OCI-M1 (cell line): ENCODE data around the gene IQGAP1.

Experiments used
- DNase-seq: peaks from one replicate; lab custom pipeline; 2025; lab: John Stamatoyannopoulos, UW

Gene IQGAP1

DNA sequence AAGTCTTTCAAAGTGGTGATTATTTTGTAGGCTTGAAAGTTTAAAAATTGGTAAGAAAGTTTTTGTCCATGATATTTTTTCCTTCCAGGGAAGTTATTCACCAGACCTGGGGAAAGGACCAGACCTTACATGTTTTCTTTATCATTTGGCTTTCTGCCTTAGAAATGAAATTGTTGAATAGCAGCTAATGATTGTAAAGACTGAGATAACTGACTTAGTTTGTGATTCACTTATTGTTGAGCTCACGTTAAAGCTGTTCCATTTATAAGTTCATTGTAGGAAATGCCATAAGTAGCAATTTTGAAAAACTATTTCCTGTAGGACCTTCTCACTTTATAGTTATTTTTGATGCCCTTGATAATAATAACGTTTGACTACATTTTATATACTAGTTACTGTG lies 51.9 kb downstream of the IQGAP1 start:
- DNase-seq = no peak

DNA sequence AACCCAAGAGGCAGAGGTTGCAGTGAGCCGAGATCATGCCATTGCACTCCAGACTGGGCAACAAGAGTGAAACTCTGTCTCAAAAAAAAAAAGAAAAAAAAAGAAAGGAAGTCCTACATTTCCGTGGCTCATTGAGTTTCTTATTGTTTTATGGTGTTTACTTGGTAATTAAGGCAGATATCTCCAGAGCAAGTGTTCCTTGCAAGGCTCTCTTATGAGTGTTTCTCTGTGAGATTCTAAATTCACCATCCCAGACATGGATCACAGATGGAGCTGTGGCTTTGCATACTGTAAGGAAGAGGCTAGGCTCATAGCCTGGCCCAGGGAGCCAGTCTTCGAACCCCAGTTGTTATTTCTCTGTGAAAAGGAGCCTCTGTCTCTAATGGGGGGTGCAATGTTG lies 53.0 kb downstream of the IQGAP1 start:
- DNase-seq = no peak

DNA sequence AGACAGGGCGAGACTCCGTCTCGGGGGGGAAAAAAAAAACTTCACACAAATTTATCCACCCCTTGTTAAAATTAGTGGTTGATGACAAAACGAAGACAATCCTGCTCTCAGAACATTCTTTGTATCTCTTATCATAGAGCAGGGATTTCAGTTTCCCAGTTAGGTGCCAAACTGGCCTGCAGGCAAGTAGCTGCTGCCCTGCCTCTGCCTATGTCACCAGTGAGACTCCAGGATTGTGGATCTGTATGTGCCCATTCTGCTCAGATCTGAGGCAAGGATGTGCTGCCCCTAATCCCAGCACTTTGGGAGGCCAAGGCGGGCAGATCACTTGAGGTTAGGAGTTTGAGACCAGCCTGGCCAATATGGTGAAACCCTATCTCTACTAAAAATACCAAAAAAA lies 54.4 kb downstream of the IQGAP1 start:
- no peak for DNase-seq

DNA sequence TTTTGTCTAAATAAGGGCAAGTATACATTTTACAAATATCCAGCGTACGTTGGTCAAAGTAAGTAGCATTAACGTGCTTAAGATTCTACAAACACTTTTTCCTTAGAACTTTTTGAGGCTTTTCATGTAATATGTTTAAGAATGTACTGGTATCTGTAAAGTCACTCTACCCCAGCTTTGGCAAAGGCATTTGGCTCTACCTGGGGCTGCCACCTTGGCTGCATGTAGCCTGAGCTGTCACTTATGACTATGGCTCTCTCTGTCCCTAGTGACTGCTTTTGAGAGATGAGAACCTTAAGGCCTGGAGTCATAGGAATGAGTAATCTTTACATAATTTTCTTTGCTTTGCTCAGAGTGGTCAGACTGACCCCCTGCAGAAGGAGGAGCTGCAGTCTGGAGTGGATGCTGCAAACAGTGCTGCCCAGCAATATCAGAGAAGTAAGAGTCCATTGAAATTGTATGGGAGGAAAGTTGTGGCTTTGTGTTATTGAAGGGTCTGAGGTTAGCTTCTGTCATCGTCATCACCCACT lies 61.2 kb downstream of the IQGAP1 start:
- DNase-seq = no peak

DNA sequence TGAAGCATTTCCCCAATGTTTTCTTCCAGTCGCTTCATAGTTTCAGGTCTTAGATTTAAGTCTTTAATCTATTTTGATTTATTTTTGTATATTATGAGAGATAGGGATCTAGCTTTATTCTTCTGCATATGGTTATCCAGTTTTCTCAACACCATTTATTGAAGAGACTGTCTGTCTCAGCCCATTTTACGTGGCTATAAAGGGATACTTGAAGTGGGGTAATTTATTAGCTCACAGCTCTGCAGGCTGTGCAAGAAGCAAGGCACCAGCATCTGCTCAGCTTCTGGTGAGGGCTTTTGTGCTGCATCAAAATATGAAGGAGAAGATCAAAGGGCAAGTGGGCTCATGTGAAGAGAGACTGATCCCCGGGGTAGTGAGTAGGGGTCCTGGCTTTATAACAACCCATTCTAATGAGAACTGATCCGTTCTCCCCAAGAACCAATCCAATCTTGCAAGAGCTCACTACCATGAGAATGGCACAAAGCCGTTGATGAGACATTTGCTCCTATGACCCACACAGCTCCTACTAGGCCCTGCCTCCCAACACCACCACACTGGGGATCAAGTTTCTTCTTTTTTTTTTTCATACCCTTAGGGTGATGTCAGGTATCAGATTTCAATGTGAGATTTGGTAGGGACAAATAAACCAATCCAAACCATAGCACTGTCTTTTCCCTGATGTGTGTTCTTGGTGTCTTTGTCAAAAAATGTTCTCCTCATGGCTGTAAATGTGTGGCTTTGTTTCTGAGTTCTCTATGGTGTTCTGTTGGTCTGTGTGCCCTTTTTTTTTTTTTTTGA lies 63.2 kb downstream of the IQGAP1 start:
- DNase-seq = no peak

DNA sequence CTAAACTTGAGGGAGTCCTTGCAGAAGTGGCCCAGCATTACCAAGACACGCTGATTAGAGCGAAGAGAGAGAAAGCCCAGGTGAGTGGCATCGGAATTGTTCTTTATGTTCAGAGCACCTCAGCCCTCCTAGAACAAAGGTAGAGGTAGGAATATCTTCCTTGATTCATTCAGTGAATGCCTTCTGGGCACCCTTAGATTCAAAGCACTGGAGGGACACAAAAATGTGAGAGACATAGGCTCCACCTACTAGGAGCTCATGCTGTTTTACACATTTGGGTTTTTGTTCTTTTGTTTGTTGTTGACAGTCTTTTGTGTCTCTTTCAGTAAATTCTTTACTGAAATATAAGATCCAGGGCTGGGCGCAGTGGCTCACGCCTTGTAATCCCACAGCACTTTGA lies 68.2 kb downstream of the IQGAP1 start:
- DNase-seq = no peak

DNA sequence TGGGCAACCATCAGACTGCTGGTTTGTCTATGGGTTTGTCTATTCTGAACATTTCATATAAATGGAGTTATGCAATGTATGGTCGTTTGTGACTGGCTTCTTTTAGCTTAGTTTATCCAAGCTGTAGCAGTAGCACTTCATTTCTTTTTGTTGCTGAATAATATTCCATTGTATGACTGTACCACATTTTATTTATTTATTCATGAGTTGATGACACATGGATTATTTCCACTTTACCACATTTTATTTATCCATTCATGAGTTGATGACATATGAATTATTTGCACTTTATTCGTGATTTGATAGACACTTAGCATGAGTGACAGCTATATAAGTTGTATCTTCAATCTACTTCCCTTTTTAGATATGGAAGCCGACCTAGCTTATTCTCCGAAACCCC lies 70.0 kb downstream of the IQGAP1 start:
- DNase-seq = no peak

DNA sequence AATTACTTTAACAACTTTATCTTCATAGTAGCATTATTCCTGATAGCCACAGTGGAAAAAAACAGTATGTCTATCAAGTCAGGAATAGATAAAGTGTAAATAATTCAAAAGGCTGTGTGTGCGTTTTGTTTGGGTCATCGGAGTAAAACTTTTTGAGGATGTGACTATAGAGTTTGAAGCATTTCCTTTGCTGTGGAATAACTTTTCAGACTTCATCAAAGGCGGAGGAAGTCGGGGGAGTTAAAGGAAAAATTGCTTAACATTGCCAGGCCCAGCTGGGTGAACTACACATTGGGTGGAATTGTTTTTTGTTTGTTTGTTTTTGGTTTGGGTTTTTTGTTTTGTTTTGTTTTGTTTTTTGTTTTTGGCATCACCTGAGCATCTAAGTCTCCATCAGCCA lies 71.3 kb downstream of the IQGAP1 start:
- DNase-seq = no peak

DNA sequence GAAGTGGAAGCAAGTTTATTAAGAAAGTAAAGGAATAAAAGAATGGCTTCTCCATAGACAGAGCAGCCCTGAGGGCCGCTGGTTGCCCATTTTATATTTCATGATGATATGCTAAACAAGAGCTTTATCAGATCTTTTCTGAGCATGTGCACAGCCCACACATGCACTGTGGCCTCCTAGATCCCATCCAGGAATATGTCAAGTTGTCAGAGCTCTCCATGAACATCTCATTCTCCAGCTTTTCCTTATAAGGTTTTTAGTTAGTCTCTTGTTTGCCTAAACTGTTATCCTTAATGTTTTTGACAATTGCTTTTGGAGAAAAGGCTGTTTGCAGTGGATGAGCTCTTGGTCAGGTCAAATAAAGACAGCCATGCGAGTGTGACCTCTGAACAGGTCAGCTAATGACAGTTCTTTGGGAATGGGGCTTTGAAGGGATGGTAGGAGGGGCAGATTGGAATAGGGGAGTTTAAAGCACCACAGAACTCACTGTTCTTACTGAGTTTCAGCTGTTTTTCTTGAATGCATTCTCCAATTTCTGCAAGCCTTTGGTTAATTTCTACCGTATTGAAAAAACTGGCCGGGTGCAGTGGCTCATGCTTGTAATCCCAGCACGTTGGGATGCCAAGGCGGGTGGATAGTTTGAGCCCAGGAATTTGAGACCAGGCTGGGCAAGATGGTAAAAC lies 72.2 kb downstream of the IQGAP1 start:
- no peak for DNase-seq

DNA sequence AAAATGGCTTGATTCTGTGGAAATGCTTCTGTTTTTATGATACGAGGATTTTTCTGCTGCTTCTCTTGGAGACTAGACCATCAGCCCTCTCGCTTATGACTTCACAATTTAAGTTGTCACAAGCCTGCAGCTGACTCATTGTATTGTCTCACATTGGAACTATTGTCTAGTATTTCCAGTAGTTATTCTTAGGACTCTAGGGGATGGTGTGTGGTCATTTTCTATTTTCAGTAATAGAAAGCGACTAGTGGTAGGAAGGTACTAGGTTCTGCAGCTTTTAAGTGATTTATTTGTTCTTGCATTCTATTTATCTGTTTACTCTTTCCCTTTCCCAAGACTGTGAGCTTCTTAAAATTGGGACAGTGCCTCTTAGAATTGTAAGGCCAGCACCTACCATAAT lies 75.3 kb downstream of the IQGAP1 start:
- peak; percentile 3 for DNase-seq

DNA sequence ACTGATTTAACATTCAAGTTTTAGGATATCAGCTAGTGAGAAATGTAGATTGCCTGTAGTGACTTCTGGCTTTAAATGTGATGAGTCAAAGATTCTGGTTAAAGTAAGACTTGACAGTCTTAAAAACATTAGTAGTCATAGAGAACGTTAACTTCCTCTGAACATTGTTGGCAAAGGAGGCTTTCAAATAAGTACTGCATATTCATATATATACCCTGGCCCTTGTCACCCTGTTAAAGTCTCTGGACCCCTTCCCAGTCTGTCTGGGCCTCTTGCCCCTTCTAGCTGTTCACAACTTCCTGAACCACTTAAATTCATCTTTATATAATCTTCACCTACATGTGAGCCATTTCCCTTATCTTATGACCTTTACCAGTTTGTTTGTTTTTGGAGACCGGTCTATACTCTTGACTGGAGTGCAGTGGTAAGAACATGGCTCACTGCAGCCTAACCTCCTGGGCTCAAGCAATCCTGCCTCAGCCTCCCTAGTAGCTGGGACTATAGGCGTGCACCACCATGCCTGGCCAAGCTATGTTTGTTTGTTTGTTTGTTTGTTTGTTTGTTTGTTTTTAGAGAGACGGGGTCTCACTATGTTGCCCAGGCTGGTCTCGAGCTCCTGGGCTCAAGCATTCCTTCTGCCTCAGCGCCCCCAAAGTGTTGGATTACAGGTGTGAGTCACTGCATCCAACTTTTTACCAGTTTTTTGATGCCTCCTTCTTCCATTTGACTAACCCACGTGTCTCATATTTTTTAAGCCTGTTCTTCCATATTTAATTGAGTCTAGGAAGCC lies 77.3 kb downstream of the IQGAP1 start:
- DNase-seq = no peak

DNA sequence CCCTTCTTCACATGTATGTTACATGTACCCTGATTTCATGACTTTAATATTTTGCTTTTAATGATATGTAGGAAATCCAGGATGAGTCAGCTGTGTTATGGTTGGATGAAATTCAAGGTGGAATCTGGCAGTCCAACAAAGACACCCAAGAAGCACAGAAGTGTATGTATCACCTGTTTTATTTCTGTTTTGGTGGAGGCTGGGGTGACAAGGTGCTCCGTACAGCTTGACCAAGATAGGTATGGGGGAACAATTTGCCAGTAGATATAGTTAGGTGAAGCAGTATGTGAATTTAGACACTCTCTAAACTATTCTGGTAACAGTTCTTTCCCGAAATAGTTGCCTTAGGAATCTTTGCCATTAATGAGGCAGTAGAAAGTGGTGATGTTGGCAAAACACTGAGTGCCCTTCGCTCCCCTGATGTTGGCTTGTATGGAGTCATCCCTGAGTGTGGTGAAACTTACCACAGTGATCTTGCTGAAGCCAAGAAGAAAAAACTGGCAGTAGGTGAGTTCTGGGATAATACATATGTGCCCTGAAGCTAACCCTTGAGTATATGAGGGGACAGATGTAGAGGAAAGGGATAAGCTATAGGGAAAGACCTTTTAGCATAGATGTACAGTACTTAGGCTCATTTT lies 78.0 kb downstream of the IQGAP1 start:
- no peak for DNase-seq

DNA sequence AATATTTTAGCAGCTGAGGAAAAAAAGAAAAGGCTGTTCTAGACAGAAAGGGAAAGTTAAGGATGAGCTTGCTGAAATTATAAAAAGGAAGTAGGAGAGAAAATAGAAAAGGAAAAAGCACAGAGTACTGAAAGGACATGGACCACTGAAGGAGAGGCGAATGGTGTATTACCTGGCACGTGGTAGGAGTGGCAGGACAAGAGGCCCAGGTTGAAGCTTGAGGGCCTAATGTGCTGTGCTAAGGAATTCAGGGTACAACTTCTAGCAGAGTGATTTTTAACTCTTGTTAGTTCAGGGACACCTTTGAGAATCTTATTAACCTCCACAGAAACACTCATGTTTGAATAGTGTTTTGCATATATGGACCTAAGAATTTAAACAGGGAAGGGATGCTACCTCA lies 81.7 kb downstream of the IQGAP1 start:
- no peak for DNase-seq

DNA sequence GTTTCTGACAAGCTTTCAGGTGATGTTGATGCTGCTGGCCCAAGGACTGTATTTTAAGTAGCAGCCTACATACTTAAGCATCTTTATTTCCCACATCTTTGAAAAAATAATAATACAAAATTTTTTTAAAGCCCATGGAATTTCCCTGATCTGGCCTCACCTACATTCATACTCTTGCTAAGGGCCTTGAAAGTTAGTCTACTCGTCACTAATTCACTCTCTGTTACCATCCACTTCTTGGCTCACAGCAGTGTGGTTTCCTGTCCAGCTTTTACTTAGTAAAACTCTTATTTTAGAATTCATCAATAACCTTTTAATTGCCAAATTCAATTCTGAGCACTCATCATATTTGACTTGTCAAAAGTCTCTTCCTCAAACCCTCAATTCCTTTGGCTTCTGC lies 82.4 kb downstream of the IQGAP1 start:
- no peak for DNase-seq

DNA sequence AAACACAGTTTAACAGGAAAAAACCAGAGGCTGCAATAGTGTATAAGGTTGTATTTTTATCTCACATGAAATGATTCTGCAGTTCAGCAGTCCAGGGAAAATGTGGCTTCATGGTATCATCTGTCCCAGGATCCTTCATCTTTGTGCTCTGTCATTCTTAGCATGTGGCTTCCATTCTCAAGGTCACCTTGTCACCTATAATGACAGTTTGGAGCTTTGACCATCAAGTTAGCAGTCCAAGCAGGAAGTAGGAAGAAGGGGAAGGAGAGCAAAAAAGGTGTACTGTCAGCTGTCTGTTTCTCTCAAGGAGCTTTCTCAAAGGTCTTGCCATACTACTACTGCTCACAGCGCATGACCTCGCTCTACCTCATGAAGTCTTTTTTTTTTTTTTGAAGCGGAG lies 83.1 kb downstream of the IQGAP1 start:
- no peak for DNase-seq

DNA sequence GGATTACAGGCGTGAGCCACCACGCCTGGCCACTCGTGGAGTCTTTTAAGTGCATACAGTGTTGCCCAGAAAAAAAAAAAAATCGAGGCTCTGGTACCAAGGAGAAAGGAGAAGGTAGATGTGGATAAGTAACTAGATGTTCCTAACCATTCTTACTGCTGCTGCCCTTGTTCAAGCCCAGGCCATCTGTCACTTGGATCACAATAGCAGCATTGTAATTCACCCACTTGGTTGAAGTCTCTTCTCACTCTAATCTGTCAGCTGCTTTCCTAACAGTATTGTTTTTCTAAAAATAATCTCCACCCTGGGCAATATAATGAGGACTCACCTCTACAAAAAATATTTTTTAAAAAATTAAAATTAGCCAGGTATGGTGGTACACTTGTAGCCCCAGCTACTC lies 83.7 kb downstream of the IQGAP1 start:
- no peak for DNase-seq

DNA sequence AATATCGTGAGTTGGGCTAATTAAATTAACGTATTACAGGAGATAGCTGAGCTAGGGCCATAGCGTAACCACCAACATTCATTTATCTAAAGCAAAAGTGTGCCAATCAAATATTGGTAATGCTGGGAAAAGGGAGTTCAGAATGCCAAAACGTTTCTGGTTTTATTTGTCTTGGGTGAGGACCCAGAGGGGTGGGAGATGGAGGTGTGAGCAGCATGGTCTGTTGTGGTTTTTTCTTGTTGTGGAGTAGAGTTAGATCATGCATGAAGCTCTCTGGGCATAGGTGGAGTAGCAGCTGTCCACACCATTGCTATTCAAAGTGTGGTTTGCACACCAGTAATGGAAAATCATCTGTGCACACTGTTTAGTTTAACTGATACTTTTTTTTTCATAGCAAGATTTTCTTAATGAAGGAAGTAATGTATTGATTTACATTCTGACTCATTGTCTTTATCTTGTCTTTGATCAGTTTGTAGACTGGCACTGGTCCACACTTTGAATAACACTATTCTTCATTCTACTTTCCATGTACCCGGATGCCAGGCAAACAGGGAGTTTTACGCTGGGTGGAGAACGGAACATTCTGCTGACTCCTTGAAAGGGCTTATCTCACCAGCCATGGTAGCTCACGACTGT lies 90.9 kb downstream of the IQGAP1 start:
- no peak for DNase-seq

DNA sequence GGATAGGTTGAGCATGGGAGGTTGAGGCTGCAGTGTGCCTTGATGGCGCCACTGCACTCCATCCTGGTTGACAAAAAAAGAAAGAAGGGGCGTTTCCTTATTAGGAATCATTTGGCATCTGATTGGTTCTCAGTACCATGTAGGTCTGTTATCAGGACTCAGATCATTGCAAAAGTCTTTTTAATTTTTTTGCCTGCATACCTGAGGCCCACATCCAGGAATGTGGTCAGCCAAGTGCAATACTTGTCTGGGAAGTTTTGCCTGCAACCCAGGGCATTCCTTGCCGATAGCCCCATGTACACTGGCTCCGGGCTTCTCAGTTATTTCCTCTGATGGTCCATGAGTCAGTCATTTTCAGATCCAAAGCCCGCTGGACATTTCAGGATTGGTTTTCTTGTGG lies 91.6 kb downstream of the IQGAP1 start:
- DNase-seq = no peak

DNA sequence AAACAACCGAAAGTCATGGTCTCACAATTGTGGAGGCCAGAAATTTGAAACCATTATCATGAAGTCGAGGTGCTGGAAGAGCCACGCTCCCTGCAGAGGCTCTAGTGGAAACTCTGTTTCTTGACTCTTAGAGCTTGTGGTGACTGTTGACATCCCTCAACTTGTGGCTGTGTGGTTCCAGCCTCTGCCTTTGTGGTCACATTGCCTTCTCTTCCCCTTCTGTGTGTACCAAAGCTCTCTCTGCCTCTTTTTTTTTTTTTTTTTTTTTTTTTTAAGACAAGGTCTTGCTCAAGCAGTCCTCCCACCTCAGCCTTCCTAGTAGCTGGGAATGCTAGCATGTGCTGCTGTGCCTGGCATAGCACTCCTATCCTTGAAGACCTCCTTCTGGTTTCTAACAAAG lies 93.0 kb downstream of the IQGAP1 start:
- peak; percentile 71 for DNase-seq

DNA sequence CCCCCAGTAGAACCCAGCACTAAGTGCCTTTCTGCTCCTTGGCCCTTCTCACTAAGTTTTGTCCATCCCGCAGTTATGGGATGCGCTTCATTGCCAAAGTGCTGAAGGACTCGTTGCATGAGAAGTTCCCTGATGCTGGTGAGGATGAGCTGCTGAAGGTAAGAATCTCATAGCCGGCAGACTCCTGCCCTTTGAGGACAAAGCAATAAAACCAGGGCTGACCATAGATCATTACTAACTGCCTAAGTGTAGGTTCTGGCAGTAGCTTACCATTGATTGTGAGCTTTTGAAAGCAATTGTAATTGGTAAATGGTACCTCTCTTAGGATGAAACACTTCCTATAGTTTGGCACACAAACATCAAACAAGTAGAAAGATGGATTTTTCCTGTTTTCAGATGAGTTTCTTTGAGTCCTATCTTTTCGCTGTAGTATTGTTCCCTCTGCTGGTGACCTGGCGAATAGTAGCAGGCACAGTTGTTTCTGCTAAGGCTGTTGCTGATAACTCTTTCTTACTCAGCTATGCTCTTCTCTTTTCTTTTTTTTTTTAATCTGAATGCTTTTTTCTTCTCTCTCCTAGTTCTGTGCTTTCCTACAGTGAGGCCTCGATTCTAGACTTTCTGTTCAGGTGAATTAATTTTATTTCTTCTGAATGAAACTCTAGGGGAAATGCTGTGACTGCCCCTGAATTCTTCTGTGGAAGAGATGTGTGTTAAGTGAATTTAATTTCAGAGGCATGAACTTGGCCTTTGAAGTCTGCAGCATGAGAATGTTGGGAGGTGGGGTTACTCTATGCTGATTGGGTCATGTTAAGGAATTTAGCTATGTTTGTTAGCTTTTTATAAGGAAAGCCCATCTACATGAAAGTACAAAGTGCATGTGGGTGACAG lies 94.3 kb downstream of the IQGAP1 start:
- peak; percentile 71 for DNase-seq

DNA sequence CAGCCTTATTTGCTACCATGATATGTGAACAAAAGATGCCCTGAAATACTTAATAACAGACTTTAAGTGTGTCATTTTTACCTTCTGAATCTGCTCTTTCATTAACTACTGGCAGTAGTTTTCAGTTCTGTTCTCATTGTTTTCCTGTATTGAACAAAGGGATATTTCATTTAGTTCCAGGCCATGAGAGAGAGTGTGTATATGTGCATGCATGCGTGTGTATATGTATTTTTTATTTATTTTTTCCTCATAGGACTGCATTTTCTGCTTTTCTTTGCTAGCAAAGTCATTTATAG lies 94.9 kb downstream of the IQGAP1 start:
- DNase-seq = no peak
